Fibroblast of mammary gland (primary cell): ENCODE data around the gene ETS1.

Experiments used
- DNase-seq: peaks from one replicate; pipeline ENCODE4 v3.0.0-alpha.2; 2010; ENCODE audit warnings: low read depth
- H3K4me3 ChIP-seq: 2 replicates; pipeline ENCODE4 v1.5.1; 2011; ENCODE audit warnings: low read depth, mild to moderate bottlenecking, low read length, moderate library complexity; ENCODE audit not compliant: control insufficient read depth
- TF ChIP-seq, protein P1 (sequence below): conservative IDR thresholded peaks from 2 replicates; pipeline ENCODE4 v1.5.1; 2011; ENCODE audit warnings: low read depth, low read length, inconsistent platforms; ENCODE audit not compliant: control insufficient read depth, insufficient read depth

The ETS1 gene

DNA sequence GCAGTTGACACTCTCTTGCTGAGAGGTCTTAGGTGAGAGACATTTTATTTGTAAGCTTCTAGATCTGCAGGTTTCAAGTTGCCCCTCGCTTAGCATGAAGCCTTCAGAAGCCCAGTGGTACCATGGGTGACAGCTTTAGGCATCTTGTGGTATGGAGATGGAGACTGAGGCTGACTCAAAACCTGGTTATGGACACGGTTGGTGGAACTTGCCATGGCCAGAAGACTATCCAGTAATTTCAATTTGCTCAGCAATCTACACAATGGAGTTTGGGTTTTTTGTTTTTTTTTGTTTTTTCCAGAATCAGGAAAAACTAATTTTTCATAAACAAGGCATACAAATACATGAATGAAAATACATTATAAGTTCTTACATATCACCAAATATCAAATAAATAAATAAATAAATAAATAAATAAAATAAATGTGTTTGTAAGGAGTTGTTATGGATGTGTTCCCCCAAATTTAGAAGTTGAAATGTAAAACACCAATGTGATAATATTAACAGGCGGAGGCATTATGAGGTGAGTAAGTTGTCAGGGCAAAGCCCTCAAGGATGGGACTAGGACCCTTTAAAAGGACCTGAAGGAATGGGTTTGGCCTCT, 22.6 kb downstream of the ETS1 start:
- TF ChIP-seq, protein P1, sequence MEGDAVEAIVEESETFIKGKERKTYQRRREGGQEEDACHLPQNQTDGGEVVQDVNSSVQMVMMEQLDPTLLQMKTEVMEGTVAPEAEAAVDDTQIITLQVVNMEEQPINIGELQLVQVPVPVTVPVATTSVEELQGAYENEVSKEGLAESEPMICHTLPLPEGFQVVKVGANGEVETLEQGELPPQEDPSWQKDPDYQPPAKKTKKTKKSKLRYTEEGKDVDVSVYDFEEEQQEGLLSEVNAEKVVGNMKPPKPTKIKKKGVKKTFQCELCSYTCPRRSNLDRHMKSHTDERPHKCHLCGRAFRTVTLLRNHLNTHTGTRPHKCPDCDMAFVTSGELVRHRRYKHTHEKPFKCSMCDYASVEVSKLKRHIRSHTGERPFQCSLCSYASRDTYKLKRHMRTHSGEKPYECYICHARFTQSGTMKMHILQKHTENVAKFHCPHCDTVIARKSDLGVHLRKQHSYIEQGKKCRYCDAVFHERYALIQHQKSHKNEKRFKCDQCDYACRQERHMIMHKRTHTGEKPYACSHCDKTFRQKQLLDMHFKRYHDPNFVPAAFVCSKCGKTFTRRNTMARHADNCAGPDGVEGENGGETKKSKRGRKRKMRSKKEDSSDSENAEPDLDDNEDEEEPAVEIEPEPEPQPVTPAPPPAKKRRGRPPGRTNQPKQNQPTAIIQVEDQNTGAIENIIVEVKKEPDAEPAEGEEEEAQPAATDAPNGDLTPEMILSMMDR, result no peak
- H3K4me3 ChIP-seq, result no peak overlapping the region
- DNase-seq, result no peak

DNA sequence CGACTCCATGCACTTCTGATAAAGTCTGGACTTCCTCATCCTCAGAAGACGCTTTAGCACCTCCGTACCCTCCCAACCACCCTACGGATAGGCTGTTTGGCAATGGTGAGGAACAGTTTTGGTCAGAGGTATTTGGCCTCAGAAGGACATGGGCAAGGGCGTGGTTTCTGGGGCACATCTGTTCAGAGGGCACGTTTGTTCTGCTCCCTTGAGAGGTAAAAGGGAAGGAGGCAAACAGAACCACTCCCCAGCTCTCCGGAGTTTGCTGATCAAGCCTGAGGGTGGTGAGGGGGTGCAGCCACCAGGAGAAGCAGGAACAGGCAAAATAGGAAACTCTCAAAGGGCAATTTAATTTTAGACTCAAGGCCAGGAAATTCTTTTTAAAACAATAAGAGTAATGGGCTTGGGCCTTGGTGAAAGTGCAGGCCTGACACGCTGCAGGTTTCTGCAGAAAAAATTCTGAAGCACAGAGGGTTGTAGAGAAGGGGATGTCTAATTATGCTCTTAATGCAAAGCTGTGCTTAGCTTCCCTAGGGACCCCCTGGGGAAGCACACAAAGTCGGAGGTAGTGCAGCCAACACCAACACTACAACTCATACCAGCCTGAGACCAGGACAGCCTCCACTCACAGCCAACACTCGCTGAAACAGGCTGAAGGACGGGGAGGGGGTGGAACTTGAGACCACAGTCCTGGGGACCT, 23.3 kb downstream of the ETS1 start:
- no peak overlapping the region for H3K4me3 ChIP-seq
- no peak for DNase-seq
- TF ChIP-seq, protein P1, result no peak

DNA sequence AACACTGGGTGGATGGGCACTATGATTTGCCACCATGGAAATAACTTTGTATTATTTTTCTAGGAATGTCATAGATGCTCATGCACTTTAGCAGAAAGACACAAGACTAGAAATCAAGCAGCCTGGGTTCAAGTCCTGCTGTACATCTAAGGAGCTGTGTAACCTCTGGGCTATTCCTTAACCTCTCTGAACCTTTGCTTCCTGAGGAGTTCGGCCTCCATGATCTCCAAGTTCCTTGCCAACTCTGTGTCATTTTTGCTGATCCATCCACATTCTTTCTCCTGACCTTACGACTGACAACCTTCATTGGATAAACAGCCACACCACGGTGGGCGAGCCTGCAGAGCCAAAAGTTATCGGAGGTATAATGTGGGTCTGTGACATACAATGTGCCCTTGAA, 24.1 kb downstream of the ETS1 start:
- TF ChIP-seq, protein P1, result no peak

GRCh38 chr11:128559496-128560103, 27.8 kb downstream of the ETS1 start:
- peak; percentile 46 for DNase-seq
- no peak overlapping the region for H3K4me3 ChIP-seq
- TF ChIP-seq, protein P1, result no peak

More for the DNA sequence above, 24.1 kb downstream of the ETS1 start:
- no peak for DNase-seq
- H3K4me3 ChIP-seq, result no peak overlapping the region

GRCh38 chr11:128555606-128556005, 31.8 kb downstream of the ETS1 start:
- peak; percentile 32 for DNase-seq
- TF ChIP-seq, protein P1, result peak; percentile 43
- H3K4me3 ChIP-seq, result no peak overlapping the region

GRCh38 chr11:128553662-128554362, 33.5 kb downstream of the ETS1 start:
- H3K4me3 ChIP-seq, result no peak overlapping the region
- peak; percentile 72 for DNase-seq
- TF ChIP-seq, protein P1, result peak; percentile 34
